GM12878 (cell line): ENCODE results near the gene NUDT17. TPM values are rescaled to one million over a fixed set of nuclear protein-coding genes. Genes with fewer than 3 reads are reported as not detected.

Experiments
- ATAC-seq: fragments of 200-7000 bp; cut with Tn5 transposase; 3 replicates; pipeline ENCODE4 v1.9.1; 2020; ENCODE audit warnings: mild to moderate bottlenecking, moderate library complexity
- BruUV-seq: library from RNA; stranded (reverse); fragments of 400-500 nt; replicated peaks from 2 replicates; lab custom pipeline; 2021; lab: Mats Ljungman, UMichigan
- CTCF ChIA-PET: fragments of 300-600 bp; sonication (Branson Sonifier 250); formaldehyde crosslinking; extraction: SDS; loops from one replicate; lab custom pipeline; 2021; ENCODE audit warnings: inconsistent platforms; lab: Yijun Ruan, JAX
- POLR2A ChIA-PET: fragments of 350-600 bp; formaldehyde crosslinking; extraction: SDS; loops from one replicate; lab custom pipeline; 2021; ENCODE audit warnings: inconsistent platforms; lab: Charles Lee
- RAD21 ChIA-PET: fragments of 300-600 bp; sonication (Branson Sonifier 250); formaldehyde crosslinking; loops from one replicate; lab custom pipeline; 2023; ENCODE audit warnings: antibody characterized with exemption; ENCODE audit not compliant: unreplicated experiment; lab: Charles Lee
- SMC1A ChIA-PET: fragments of 300-600 bp; sonication (Branson Sonifier 250); formaldehyde crosslinking; loops from one replicate; lab custom pipeline; 2023; ENCODE audit not compliant: unreplicated experiment, uncharacterized antibody; lab: Charles Lee
- DNase-seq: peaks from one replicate; pipeline ENCODE4 v3.0.0-alpha.2; 2011; ENCODE audit warnings: low read depth, low spot score
- FAIRE-seq: peaks from 3 replicates; lab custom pipeline; 2011; peaks lifted over from hg19 to GRCh38; lab: Jason Lieb, UNC
- H2AFZ ChIP-seq: 2 replicates; pipeline ENCODE4 v1.6.0; 2011; ENCODE audit warnings: low read depth, low read length, control low read depth; ENCODE audit not compliant: control insufficient read depth
- H3K27ac ChIP-seq: 2 replicates; pipeline ENCODE4 v1.5.1; 2011; ENCODE audit warnings: control low read depth; ENCODE audit not compliant: control insufficient read depth, insufficient read depth
- H3K27me3 ChIP-seq, 2 experiments: replicated peaks in 1 of 2; 2 replicates each; pipeline versions ENCODE4 v1.6.0 to v1.6.1; 2011; ENCODE audit warnings: low read length in 1 of 2; ENCODE audit not compliant: control insufficient read depth in 2 of 2, insufficient read depth in 2 of 2
- H3K36me3 ChIP-seq, 2 experiments: 2 replicates each; pipeline ENCODE4 v1.5.1; 2011; ENCODE audit warnings: low read length in 1 of 2; ENCODE audit not compliant: control insufficient read depth in 2 of 2, insufficient read depth in 2 of 2
- H3K4me1 ChIP-seq: 2 replicates; pipeline ENCODE4 v1.6.1; 2011; ENCODE audit warnings: mild to moderate bottlenecking, low read length, moderate library complexity, mixed read lengths; ENCODE audit not compliant: control insufficient read depth, insufficient read depth
- H3K4me2 ChIP-seq: 2 replicates; pipeline ENCODE4 v1.6.0; 2011; ENCODE audit warnings: control low read depth; ENCODE audit not compliant: control insufficient read depth, insufficient read depth
- H3K4me3 ChIP-seq: fragments of 200-600 bp; sonication (generic); 2 replicates; pipeline ENCODE4 v1.5.1; 2016
- H3K79me2 ChIP-seq: 2 replicates; pipeline ENCODE4 v1.6.0; 2011; ENCODE audit warnings: low read length; ENCODE audit not compliant: control insufficient read depth, insufficient read depth
- H3K9ac ChIP-seq: 2 replicates; pipeline ENCODE4 v1.8.0; 2011; ENCODE audit warnings: low read length, control low read depth, mixed read lengths; ENCODE audit not compliant: control insufficient read depth, insufficient read depth
- H3K9me3 ChIP-seq: replicated peaks from 3 replicates; pipeline ENCODE4 v1.5.1; 2011; ENCODE audit warnings: mild to moderate bottlenecking, low read length; ENCODE audit not compliant: control insufficient read depth, insufficient read depth
- H4K20me1 ChIP-seq: 2 replicates; pipeline ENCODE4 v1.6.0; 2011; ENCODE audit not compliant: control insufficient read depth, insufficient read depth
- FOXK2 ChIP-seq: fragments of 450-650 bp; IDR thresholded peaks from 2 replicates; pipeline ENCODE4 v1.6.1; 2017; ENCODE audit warnings: mild to moderate bottlenecking, moderate library complexity
- SREBF2 ChIP-seq: IDR thresholded peaks from 2 replicates; pipeline ENCODE4 v1.6.1; 2012; ENCODE audit warnings: mild to moderate bottlenecking, low read length
- WGBS: methylation state at CpG from one replicate; pipeline ENCODE4 v1.1.6; 2016; ENCODE audit warnings: low lambda C conversion rate; ENCODE audit not compliant: insufficient replicate concordance, insufficient coverage; ENCODE audit errors: missing lambda C conversion rate; 5-methylcytosine and 5-hydroxymethylcytosine counted together
- in situ Hi-C: fragments of 300-500 bp; cut with MboI; formaldehyde crosslinking; loops from 9 replicates; pipeline ENCODE4 v1.14.3; 2018; ENCODE audit warnings: mixed read lengths
- intact Hi-C: fragments of 100-400 bp; cut with micrococcal nuclease; formaldehyde crosslinking; loops from one replicate; pipeline ENCODE4 v1.14.2; 2022; ENCODE audit not compliant: unreplicated experiment
- polyA plus RNA-seq, 11 experiments: library from polyadenylated mRNA; depleted of rRNA in 4 of 11; unstranded in 6 of 11; stranded (reverse) in 5 of 11; fragments of >200 nt; fragmentation: Nextera tagmentation in 4 of 11; fragmentation: Illumina TruSeq in 1 of 11; extraction: Ambion mirVana in 4 of 11; extraction: Trizol in 1 of 11; gene quantifications; 1 replicate in 1 of 11; 2 replicates in 10 of 11; pipeline versions ENCODE4 v1.2.1 to v1.2.3, GENCODE V29; 2011 to 2016; ENCODE audit warnings: inconsistent platforms in 2 of 11, missing spikeins in 2 of 11, low read depth in 1 of 11
- total RNA-seq, 4 experiments: library from RNA; depleted of rRNA in 3 of 4; stranded (reverse); fragments of >200 nt in 3 of 4; fragmentation: Illumina TruSeq in 1 of 4; extraction: Trizol in 1 of 4; gene quantifications; 2 replicates each; pipeline versions ENCODE4 v1.2.1 to v1.2.3, GENCODE V29; 2013 to 2021
- TF ChIP-seq, protein P1 (sequence below): fragments of 450-650 bp; IDR thresholded peaks from 2 replicates; pipeline ENCODE4 v1.6.1; 2018; ENCODE audit warnings: borderline replicate concordance, mild to moderate bottlenecking; ENCODE audit not compliant: partially characterized antibody
- TF ChIP-seq, protein P2 (sequence below), 3 experiments: IDR thresholded peaks in 2 of 3; conservative IDR thresholded peaks in 1 of 3; 2 replicates each; pipeline ENCODE4 v1.5.1; 2011; ENCODE audit warnings: low read depth in 3 of 3, low read length in 3 of 3, mild to moderate bottlenecking in 3 of 3, control low read depth in 2 of 3, moderate library complexity in 2 of 3, inconsistent platforms in 1 of 3, mixed read lengths in 1 of 3; ENCODE audit not compliant: control insufficient read depth in 2 of 3, insufficient read depth in 1 of 3; ENCODE audit errors: extremely low read depth in 1 of 3

NUDT17 gene
- total and polyA plus RNA-seq, 10 of the 15 experiments (the other 5 are each of a cell fraction or from before 2014, with no cell fraction given): 1.2 to 4.7 (median 4.0) TPM

DNA sequence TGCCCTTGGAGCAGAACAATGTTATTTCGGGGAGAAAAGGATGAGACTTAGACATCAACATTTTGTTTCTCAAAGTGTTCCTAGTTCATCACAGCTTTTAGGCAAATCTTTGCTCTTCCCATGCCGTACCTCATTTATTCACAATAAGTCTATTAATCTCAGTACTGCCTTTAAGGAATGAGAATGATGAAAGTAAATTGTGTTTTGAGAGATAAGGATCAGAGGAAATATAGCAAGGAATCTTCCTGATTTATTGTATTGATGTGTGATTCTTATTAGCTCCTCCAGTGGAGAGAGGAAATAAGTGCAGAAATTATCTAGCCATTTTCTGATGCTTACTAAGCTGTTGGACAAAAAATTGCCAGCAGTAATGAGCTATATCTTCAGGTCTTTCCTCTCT is 19.4 kb upstream of the NUDT17 start:
- POLR2A ChIA-PET: interaction anchor here (1.1 to 3.9 kb wide), 2 partner anchors 12 to 33 kb away, joined by 3 to 20 read pairs; partner anchors contain the start of gene PIAS3
- Histone ChIP-seq H2AFZ (no peak overlapping the region), H3K4me1 (peaks cover 10% of the 10 kb centered on the region), H3K27me3 (no peaks in the 10 kb centered on the region), H3K4me3 (0 out of 2 replicates have a peak overlapping the region, but pooled peaks have one; percentile 67), H3K36me3 (peaks cover 4 to 22% of the 10 kb centered on the region in 2 experiments; a peak in 3 of 4 replicates), H3K4me2 (no peak overlapping the region), H3K9ac (no peak overlapping the region), H4K20me1 (no peaks in the 10 kb centered on the region)
- in situ Hi-C loops: no loop called here
- intact Hi-C loops: no loop called here
- FAIRE-seq: no peak
- no peak for ATAC-seq
- no peak for DNase-seq
- no TSS peak for BruUV-seq
- WGBS: 100% methylated on average over 2 of the region's 2 CpGs
- SMC1A ChIA-PET: interaction anchor here (0.6 to 5.0 kb wide), 12 partner anchors 18 to 180 kb away, joined by 3 to 20 read pairs (median 4); partner anchors contain the start of genes NUDT17 and PIAS3
- TF ChIP-seq, protein P1, sequence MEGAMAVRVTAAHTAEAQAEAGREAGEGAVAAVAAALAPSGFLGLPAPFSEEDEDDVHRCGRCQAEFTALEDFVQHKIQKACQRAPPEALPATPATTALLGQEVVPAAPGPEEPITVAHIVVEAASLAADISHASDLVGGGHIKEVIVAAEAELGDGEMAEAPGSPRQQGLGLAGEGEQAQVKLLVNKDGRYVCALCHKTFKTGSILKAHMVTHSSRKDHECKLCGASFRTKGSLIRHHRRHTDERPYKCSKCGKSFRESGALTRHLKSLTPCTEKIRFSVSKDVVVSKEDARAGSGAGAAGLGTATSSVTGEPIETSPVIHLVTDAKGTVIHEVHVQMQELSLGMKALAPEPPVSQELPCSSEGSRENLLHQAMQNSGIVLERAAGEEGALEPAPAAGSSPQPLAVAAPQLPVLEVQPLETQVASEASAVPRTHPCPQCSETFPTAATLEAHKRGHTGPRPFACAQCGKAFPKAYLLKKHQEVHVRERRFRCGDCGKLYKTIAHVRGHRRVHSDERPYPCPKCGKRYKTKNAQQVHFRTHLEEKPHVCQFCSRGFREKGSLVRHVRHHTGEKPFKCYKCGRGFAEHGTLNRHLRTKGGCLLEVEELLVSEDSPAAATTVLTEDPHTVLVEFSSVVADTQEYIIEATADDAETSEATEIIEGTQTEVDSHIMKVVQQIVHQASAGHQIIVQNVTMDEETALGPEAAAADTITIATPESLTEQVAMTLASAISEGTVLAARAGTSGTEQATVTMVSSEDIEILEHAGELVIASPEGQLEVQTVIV: no peak
- TF ChIP-seq FOXK2 (no peak), SREBF2 (no peak)
- TF ChIP-seq, protein P2, sequence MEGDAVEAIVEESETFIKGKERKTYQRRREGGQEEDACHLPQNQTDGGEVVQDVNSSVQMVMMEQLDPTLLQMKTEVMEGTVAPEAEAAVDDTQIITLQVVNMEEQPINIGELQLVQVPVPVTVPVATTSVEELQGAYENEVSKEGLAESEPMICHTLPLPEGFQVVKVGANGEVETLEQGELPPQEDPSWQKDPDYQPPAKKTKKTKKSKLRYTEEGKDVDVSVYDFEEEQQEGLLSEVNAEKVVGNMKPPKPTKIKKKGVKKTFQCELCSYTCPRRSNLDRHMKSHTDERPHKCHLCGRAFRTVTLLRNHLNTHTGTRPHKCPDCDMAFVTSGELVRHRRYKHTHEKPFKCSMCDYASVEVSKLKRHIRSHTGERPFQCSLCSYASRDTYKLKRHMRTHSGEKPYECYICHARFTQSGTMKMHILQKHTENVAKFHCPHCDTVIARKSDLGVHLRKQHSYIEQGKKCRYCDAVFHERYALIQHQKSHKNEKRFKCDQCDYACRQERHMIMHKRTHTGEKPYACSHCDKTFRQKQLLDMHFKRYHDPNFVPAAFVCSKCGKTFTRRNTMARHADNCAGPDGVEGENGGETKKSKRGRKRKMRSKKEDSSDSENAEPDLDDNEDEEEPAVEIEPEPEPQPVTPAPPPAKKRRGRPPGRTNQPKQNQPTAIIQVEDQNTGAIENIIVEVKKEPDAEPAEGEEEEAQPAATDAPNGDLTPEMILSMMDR (IDR thresholded peaks at IDR 0.05 in 2 of 3, conservative IDR thresholded peaks at IDR 0.05 in 1 of 3; ENCODE audit: control insufficient read depth in 2 of 3, extremely low read depth in 1 of 3, insufficient read depth in 1 of 3, low read depth in 3 of 3, low read length in 3 of 3): peak in 1 of 3 experiments; percentile 19; a peak in 2 of 6 replicates
- TF ChIP-seq, all 136 proteins: peak for 1
- Histone ChIP-seq H3K9me3 (no peaks in the 10 kb centered on the region), H3K79me2 (peaks cover 32% of the 10 kb centered on the region), H3K27ac (no peak overlapping the region)
- ChIA-PET RAD21 (interaction anchor here (0.9 to 1.3 kb wide), 2 partner anchors 21 to 93 kb away, joined by 3 to 4 read pairs; partner anchors contain the start of gene PEX11B), CTCF (interaction anchor here (1.0 to 6.4 kb wide), 8 partner anchors 13 to 206 kb away, joined by 3 to 80 read pairs (median 5); partner anchors contain the start of genes NUDT17 and PIAS3)
